Lower lobe of right lung (tissue), 2 donors: Measurements from ENCODE around the gene FSTL1. TPM values are rescaled to one million over a fixed set of nuclear protein-coding genes. Genes with fewer than 3 reads are reported as not detected.

Experiments used
- ATAC-seq, 2 donors: fragments of 200-7000 bp; cut with Tn5 transposase; one replicate each; pipeline ENCODE4 v1.9.1; 2020 to 2022; ENCODE audit warnings: mild to moderate bottlenecking in 2 of 2, moderate library complexity in 2 of 2
- DNase-seq: peaks from one replicate; pipeline ENCODE4 v3.0.0-alpha.2; 2020
- H3K27ac ChIP-seq: fragments of 200-600 bp; one replicate; pipeline ENCODE4 v1.8.0; 2022
- H3K27me3 ChIP-seq: fragments of 200-600 bp; one replicate; pipeline ENCODE4 v1.8.0; 2022; ENCODE audit warnings: low read depth
- H3K36me3 ChIP-seq: fragments of 200-600 bp; one replicate; pipeline ENCODE4 v1.8.0; 2022; ENCODE audit warnings: mild to moderate bottlenecking
- H3K4me1 ChIP-seq: fragments of 200-600 bp; one replicate; pipeline ENCODE4 v1.8.0; 2022
- H3K4me3 ChIP-seq: fragments of 200-600 bp; one replicate; pipeline ENCODE4 v1.8.0; 2022; ENCODE audit warnings: mild to moderate bottlenecking
- H3K9me3 ChIP-seq: fragments of 200-600 bp; one replicate; pipeline ENCODE4 v1.8.0; 2022
- intact Hi-C: fragments of 100-400 bp; cut with DNase I; formaldehyde crosslinking; loops from one replicate; pipeline ENCODE4 v1.11.0; 2022
- total RNA-seq: library from RNA; stranded (reverse); fragmentation: NEBNext Ultra II Directional; extraction: Animal tissue kit (Norgen Biotek cat#: 25700); gene quantifications from one replicate; pipeline ENCODE4 v1.2.1, GENCODE V29; 2021
- TF ChIP-seq, protein P1 (sequence below): fragments of 200-600 bp; IDR thresholded peaks from one replicate; pipeline ENCODE4 v1.8.0; 2022; ENCODE audit warnings: antibody characterized with exemption, mild to moderate bottlenecking
- donor health status: DM: no; HTN: yes; CAD: no; lungs with severe emphysema.

Gene FSTL1
- total RNA-seq, 1 donor from 2014 or later = 233 TPM

DNA sequence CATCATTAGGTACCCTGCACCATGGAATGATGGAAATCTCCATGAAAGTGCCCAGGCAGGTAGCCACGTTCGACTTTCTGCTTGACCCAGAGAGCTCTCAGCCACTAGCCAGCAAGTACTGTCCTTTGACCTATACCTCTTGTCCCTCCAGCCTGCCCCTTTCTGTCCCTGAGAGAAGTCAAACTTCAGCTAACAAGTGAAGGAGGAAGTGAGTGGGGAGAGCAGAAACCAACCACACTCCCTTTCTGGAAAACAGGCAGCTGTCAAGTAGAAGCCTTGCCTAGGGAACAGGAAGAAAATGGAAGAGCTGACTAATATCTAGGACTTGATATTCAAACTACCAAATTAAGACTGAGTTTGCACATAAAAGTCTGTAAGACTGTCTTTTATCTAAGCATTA lies 30.3 kb upstream of the FSTL1 start:
- DNase-seq (no peak), ATAC-seq (no peak)
- no peaks in the 10 kb centered on the region for H3K27me3 ChIP-seq
- no peaks in the 10 kb centered on the region for H3K4me1 ChIP-seq
- TF ChIP-seq, protein P1, sequence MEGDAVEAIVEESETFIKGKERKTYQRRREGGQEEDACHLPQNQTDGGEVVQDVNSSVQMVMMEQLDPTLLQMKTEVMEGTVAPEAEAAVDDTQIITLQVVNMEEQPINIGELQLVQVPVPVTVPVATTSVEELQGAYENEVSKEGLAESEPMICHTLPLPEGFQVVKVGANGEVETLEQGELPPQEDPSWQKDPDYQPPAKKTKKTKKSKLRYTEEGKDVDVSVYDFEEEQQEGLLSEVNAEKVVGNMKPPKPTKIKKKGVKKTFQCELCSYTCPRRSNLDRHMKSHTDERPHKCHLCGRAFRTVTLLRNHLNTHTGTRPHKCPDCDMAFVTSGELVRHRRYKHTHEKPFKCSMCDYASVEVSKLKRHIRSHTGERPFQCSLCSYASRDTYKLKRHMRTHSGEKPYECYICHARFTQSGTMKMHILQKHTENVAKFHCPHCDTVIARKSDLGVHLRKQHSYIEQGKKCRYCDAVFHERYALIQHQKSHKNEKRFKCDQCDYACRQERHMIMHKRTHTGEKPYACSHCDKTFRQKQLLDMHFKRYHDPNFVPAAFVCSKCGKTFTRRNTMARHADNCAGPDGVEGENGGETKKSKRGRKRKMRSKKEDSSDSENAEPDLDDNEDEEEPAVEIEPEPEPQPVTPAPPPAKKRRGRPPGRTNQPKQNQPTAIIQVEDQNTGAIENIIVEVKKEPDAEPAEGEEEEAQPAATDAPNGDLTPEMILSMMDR = no peak
- no peaks in the 10 kb centered on the region for H3K36me3 ChIP-seq
- no peaks in the 10 kb centered on the region for H3K9me3 ChIP-seq
- intact Hi-C loops = no loop called here
- H3K27ac ChIP-seq = no peak overlapping the region
- no peak overlapping the region for H3K4me3 ChIP-seq

DNA sequence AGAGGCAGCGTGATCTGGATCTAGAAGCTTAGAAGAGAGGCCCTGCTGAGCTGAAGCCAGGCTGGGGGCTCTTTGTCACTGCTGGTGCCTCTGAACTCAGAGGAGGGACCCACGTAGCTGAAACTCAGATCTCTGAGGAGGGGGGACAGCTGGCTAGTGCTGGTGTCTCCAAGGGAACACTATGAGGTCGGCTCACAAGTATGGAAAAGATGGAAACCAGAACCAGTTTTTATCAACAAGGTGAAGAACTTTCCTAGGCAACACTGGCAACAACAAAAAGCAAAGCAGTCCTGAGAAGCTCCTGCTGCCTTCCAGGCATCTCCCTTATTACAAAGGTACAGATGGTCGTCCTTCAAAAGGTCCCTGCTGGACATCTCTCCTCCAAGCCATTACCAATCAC lies 27.0 kb upstream of the FSTL1 start:
- Histone ChIP-seq H3K4me3 (no peak overlapping the region), H3K4me1 (no peaks in the 10 kb centered on the region), H3K27me3 (no peaks in the 10 kb centered on the region), H3K9me3 (no peaks in the 10 kb centered on the region), H3K27ac (no peak overlapping the region), H3K36me3 (no peaks in the 10 kb centered on the region)
- TF ChIP-seq, protein P1 = no peak
- ATAC-seq (peak in 1 of 2 donors; percentile 18), DNase-seq (no peak)
- intact Hi-C loops = no loop called here

DNA sequence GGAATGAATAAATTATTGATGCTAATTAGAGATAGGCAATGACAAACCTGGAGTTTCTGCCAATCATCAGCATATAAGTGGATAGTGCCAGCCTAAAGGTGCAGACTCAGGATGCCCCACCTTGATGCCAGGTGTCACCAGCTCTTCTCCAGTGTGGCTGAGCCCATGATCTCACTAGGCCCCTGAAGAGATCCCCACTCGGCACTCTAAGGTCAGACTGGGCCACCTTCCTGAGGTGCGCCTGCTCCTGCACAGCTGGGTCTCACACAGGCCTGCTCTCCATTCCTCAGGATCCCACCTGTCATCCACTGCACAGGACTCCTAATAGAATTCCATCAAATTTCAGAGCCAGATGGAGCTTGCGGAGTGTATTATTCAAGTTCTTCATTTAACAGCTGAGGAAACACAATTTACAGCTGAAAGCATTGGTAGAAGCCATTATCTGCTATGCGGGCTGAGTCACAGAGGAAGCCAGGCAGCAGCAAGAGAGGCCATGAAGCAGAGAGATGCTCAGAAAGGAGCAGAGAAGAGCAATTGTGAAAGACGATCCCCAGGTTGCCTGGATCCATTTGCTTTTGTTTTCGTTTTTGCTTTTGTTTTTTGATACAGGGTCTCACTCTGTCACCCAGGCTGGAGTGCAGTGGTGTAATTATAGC lies 25.1 kb upstream of the FSTL1 start:
- TF ChIP-seq, protein P1 = no peak
- intact Hi-C loops = no loop called here
- ATAC-seq = no peak
- Histone ChIP-seq H3K4me3 (no peak overlapping the region), H3K9me3 (no peaks in the 10 kb centered on the region), H3K27ac (no peak overlapping the region), H3K36me3 (no peaks in the 10 kb centered on the region), H3K27me3 (no peaks in the 10 kb centered on the region), H3K4me1 (no peaks in the 10 kb centered on the region)
- DNase-seq = no peak

DNA sequence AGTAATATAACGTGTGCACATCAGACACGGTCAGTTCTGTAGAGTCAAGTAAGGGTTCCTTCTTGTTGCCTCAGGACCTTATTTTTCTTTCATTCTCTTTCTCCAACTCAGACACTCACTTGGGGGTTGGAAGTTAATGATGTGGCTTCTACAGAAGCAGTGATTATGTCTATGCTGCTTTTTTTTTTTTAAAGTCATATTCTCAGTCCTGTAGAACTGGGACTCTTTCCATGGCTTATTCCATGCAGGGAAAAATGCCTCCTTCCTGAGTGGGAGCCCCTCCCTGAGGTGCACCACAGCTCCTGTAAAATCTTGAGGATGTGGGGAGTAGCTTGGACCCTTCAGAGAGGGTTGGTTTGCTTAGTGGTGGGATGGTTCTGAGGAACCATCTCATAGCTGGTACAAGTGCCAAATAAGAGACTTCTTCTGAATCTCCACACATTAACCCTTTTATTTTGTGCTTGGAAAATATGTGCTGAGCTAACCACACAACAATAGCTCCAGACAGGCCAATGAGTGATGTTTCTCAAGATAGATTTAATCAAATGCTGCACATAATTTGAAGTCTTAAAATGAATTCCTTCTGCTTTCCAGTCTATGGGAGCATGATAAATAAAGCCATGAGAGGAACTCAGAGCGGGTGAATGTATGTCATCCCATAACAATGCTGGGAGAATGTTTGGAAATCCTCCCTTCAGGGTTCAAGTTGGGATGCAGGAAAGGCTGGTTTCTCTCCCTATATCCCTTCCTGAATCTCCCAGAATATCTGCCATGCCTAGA lies 23.3 kb upstream of the FSTL1 start:
- no peak for ATAC-seq
- Histone ChIP-seq H3K4me1 (no peaks in the 10 kb centered on the region), H3K27ac (no peak overlapping the region), H3K9me3 (no peaks in the 10 kb centered on the region), H3K4me3 (no peak overlapping the region), H3K27me3 (no peaks in the 10 kb centered on the region), H3K36me3 (no peaks in the 10 kb centered on the region)
- TF ChIP-seq, protein P1 = no peak
- intact Hi-C loops = no loop called here
- no peak for DNase-seq

DNA sequence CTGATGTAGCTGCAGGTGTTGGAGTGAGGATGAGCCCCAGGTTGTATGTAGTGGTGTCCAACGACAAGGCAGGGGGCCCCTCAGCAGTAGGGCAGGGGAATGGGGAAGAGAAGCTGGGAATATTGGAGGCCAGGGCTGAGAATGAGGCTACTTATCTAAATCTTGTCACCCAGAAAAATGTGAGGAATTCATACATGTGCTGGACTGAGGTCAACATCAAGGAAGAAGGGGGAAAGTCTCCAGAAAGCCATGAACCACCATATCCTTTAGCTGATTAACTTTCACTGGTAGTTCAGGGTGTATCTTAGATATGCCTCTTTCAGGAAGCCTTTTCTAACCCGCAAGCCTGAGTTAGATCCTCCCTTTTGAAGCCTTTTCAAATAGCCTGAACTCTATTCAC lies 22.6 kb upstream of the FSTL1 start:
- no peak overlapping the region for H3K4me3 ChIP-seq
- no peak for ATAC-seq
- no peaks in the 10 kb centered on the region for H3K4me1 ChIP-seq
- TF ChIP-seq, protein P1 = no peak
- H3K36me3 ChIP-seq = no peaks in the 10 kb centered on the region
- no peaks in the 10 kb centered on the region for H3K27me3 ChIP-seq
- no peak overlapping the region for H3K27ac ChIP-seq
- intact Hi-C loops = no loop called here
- H3K9me3 ChIP-seq = no peaks in the 10 kb centered on the region
- DNase-seq = no peak
